ENCODE measurements around the gene MAB21L3. TPM values are rescaled to one million over a fixed set of nuclear protein-coding genes. Genes with fewer than 3 reads are reported as not detected.
A peak's percentile ranks its signal among the peaks of the same experiment; 100 is the strongest.

MAB21L3 gene
- total and polyA plus RNA-seq, 2 of the 13 experiments (the other 11 are each of a cell fraction or from before 2014, with no cell fraction given), result 0.55 to 4.1 TPM

GRCh38 chr1:116152950-116153691 is 41.9 kb downstream of the MAB21L3 start (continued):
- peak; percentile 75; the same call in 1 of the 2 replicates for TF ChIP-seq ZNF280D (CRISPR knock-in tag; IDR thresholded peaks at IDR 0.05)
- peak; percentile 20; the same call in 1 of the 2 replicates for TF ChIP-seq PRDM15 (CRISPR knock-in tag; IDR thresholded peaks at IDR 0.05)
- TF ChIP-seq SSRP1 (CRISPR knock-in tag; IDR thresholded peaks at IDR 0.05), result peak; percentile 92; the same call in 1 of the 2 replicates
- no peak for TF ChIP-seq ZZZ3 (CRISPR knock-in tag; IDR thresholded peaks at IDR 0.05; ENCODE audit: borderline replicate concordance)
- TF ChIP-seq MEF2D (CRISPR knock-in tag; IDR thresholded peaks at IDR 0.05), result peak; percentile 86
- TF ChIP-seq ZNF720 (CRISPR knock-in tag; IDR thresholded peaks at IDR 0.05), result no peak
- TF ChIP-seq CREB3 (CRISPR knock-in tag; IDR thresholded peaks at IDR 0.05), result no peak
- peak; percentile 41; the same call in 1 of the 2 replicates for TF ChIP-seq KDM2A (CRISPR knock-in tag; IDR thresholded peaks at IDR 0.05; ENCODE audit: borderline replicate concordance, low read depth)
- peak; percentile 55; the same call in 1 of the 2 replicates for TF ChIP-seq PITX1 (CRISPR knock-in tag; IDR thresholded peaks at IDR 0.05)
- TF ChIP-seq NR3C1 (CRISPR knock-in tag; IDR thresholded peaks at IDR 0.05), result no peak
- TF ChIP-seq GFI1 (CRISPR knock-in tag; IDR thresholded peaks at IDR 0.05; ENCODE audit: borderline replicate concordance), result peak; percentile 92
- TF ChIP-seq ZNF317 (CRISPR knock-in tag; IDR thresholded peaks at IDR 0.05), result 0 out of 2 replicates have a peak, but pooled peaks have one; percentile 37
- TF ChIP-seq ZNF761 (CRISPR knock-in tag; conservative IDR thresholded peaks at IDR 0.05), result no peak; the same call in 1 of the 2 replicates
- no peak for TF ChIP-seq BHLHE40 (IDR thresholded peaks at IDR 0.05; ENCODE audit: low read length)
- TF ChIP-seq NBN (conservative IDR thresholded peaks at IDR 0.05), result no peak
- TF ChIP-seq SIN3A (IDR thresholded peaks at IDR 0.05; ENCODE audit: borderline replicate concordance, low read depth, low read length), result no peak
- peak; percentile 40; the same call in 1 of the 2 replicates for TF ChIP-seq ZNF792 (CRISPR knock-in tag; IDR thresholded peaks at IDR 0.05)
- no peak for TF ChIP-seq MAFK (conservative IDR thresholded peaks at IDR 0.05 in 1 of 2, IDR thresholded peaks at IDR 0.05 in 1 of 2; ENCODE audit: low read length in 2 of 2)
- peak; percentile 84 for TF ChIP-seq ZNF264 (CRISPR knock-in tag; IDR thresholded peaks at IDR 0.05)
- no peak for TF ChIP-seq SAFB2 (CRISPR knock-in tag; IDR thresholded peaks at IDR 0.05; ENCODE audit: borderline replicate concordance, low read depth)
